ENCODE data around the gene RNASEH2C. TPM values are rescaled to one million over a fixed set of nuclear protein-coding genes. Genes with fewer than 3 reads are reported as not detected.
"Not testable (repeated sequence)": the region's sequence is repeated elsewhere in the genome, so short reads cannot be mapped to it uniquely, and the experiment has no call there.

The RNASEH2C gene
- total RNA-seq, 1 donor = 41.5 TPM

- TF ChIP-seq CTCF (IDR thresholded peaks at IDR 0.05; ENCODE audit: insufficient read depth, low read depth, low read length) = no peak
- H3K4me3 ChIP-seq (ENCODE audit: low read depth, low read length) = no peak overlapping the region
- DNase-seq (ENCODE audit: low read depth) = no peak
Observed at GRCh38 chr11:65744699-65745042, 24.1 kb upstream of the RNASEH2C start.

DNA sequence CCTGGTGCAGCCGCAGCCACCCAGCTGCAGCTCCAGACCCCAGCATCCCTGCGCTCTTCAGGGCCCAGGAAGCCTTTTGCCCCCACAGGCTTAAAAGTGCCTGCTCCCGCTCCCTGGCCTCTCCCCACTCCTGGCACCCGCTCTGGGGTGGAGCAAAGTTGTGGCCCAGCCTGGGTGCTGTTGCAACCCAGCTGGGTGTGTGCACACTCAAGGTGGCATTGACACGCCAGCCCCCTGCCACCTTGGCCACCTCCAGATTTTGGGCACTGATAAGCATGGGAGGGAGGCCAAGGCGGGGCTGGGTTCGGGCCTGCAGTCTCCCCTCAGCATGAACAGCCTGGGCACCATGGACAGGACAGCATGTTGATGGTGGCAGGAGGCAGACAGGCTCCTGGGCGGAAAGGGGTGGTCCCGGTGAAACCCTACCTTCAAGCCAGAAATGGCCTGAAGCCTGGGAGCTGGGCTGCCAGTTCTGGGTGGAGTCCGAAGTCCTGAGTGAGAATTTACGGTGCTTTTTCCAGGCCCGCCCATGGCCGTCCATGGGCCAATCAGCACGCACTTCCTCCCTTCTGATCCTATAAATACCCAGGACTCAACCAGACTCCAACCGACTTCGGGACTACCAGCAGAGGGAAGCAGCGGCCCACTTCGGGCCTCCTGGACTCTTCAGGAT is 23.6 kb upstream of the RNASEH2C start:
- TF ChIP-seq CTCF (IDR thresholded peaks at IDR 0.05; ENCODE audit: insufficient read depth, low read depth, low read length) = peak; percentile 67
- DNase-seq (ENCODE audit: low read depth) = peak; percentile 74

DNA sequence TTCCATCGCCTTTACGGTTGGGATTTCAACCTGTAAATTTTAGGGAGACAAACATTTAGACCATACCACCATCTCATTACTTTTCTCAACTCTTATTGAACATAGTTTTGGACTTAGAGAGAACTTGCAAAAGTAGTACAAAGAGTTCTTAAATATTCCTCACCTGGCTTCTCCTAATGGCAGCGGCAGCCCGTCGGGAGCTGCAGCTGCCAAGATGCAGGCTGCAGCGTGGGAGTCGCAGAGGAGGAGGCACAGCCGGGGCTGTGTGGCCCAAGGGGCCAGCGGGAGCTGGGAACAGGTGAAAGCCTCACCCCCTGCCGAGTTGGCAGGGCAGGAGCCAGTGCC is 23.1 kb upstream of the RNASEH2C start:
- no peak for DNase-seq (ENCODE audit: low read depth)
- no peak overlapping the region for H3K4me3 ChIP-seq (ENCODE audit: low read depth, low read length)
- no peak for TF ChIP-seq CTCF (IDR thresholded peaks at IDR 0.05; ENCODE audit: insufficient read depth, low read depth, low read length)

More for the DNA sequence above, 23.6 kb upstream of the RNASEH2C start:
- H3K4me3 ChIP-seq (ENCODE audit: low read depth, low read length) = no peak overlapping the region

GRCh38 chr11:65742353-65742752 is 21.8 kb upstream of the RNASEH2C start:
- no peak overlapping the region for H3K4me3 ChIP-seq (ENCODE audit: low read depth, low read length)
- DNase-seq (ENCODE audit: low read depth) = no peak
- no peak for TF ChIP-seq CTCF (IDR thresholded peaks at IDR 0.05; ENCODE audit: insufficient read depth, low read depth, low read length)

- TF ChIP-seq CTCF (IDR thresholded peaks at IDR 0.05; ENCODE audit: insufficient read depth, low read depth, low read length) = no peak
- DNase-seq (ENCODE audit: low read depth) = no peak
Observed at GRCh38 chr11:65741185-65741584, 20.6 kb upstream of the RNASEH2C start.

DNA sequence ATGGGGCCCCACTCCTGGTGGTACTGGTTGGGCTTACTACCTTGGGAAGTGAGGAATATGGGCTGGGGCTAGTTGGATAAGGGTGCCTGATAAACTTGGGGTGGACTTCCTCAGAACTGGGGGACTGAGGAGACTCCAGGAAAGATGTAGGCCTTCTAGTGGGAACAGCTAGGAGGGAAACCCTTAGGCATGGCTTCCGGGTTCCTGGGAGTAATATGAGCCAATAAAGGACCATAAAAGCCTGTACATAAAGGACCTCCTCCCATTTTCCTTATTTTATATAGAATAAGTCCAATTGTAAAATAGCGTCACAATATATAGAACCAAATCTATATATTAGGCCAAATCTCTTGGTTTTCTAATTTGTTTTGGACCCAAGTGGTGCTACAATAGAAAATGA is 18.4 kb upstream of the RNASEH2C start:
- no peak for TF ChIP-seq CTCF (IDR thresholded peaks at IDR 0.05; ENCODE audit: insufficient read depth, low read depth, low read length)
- no peak for DNase-seq (ENCODE audit: low read depth)
- no peak overlapping the region for H3K4me3 ChIP-seq (ENCODE audit: low read depth, low read length)

More at GRCh38 chr11:65741185-65741584, 20.6 kb upstream of the RNASEH2C start:
- no peak overlapping the region for H3K4me3 ChIP-seq (ENCODE audit: low read depth, low read length)

- no peak overlapping the region for H3K4me3 ChIP-seq (ENCODE audit: low read depth, low read length)
- no peak for TF ChIP-seq CTCF (IDR thresholded peaks at IDR 0.05; ENCODE audit: insufficient read depth, low read depth, low read length)
Observed at GRCh38 chr11:65736810-65737209, 16.2 kb upstream of the RNASEH2C start.

GRCh38 chr11:65735111-65735510 is 14.5 kb upstream of the RNASEH2C start:
- DNase-seq (ENCODE audit: low read depth); H3K4me3 ChIP-seq (ENCODE audit: low read depth, low read length): not testable (repeated sequence)

More at GRCh38 chr11:65736810-65737209, 16.2 kb upstream of the RNASEH2C start:
- no peak for DNase-seq (ENCODE audit: low read depth)
